NB4 (cell line): ENCODE measurements around the gene VSX2.

Experiments
- TF ChIP-seq, protein P1 (sequence below): IDR thresholded peaks from 2 replicates; pipeline ENCODE4 v1.6.1; 2011; ENCODE audit warnings: low read depth, low read length
- TF ChIP-seq, protein P2 (sequence below): IDR thresholded peaks from one replicate; pipeline ENCODE4 v1.5.1; 2012; ENCODE audit warnings: low read depth, low read length

DNA sequence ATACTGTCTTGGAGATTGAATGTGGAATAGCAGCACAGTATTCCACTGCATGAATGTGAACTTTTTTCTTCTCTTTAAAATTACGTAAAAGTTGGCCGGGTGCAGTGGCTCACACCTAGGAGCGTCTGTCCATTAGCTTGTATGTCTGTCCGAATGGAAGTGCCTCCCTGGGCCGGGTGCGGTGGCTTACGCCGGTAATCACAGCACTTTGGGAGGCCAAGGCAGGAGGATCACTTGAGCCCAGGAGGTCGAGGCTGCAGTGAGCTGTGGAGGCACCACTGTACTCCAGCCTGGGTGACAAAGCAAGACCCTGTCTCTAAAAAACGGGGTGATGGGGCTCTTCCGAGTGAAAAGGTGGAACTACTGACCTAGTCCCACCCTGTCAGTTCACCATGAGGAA, 22.6 kb upstream of the VSX2 start:
- TF ChIP-seq, protein P1, sequence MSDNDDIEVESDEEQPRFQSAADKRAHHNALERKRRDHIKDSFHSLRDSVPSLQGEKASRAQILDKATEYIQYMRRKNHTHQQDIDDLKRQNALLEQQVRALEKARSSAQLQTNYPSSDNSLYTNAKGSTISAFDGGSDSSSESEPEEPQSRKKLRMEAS, result no peak
- TF ChIP-seq, protein P2, sequence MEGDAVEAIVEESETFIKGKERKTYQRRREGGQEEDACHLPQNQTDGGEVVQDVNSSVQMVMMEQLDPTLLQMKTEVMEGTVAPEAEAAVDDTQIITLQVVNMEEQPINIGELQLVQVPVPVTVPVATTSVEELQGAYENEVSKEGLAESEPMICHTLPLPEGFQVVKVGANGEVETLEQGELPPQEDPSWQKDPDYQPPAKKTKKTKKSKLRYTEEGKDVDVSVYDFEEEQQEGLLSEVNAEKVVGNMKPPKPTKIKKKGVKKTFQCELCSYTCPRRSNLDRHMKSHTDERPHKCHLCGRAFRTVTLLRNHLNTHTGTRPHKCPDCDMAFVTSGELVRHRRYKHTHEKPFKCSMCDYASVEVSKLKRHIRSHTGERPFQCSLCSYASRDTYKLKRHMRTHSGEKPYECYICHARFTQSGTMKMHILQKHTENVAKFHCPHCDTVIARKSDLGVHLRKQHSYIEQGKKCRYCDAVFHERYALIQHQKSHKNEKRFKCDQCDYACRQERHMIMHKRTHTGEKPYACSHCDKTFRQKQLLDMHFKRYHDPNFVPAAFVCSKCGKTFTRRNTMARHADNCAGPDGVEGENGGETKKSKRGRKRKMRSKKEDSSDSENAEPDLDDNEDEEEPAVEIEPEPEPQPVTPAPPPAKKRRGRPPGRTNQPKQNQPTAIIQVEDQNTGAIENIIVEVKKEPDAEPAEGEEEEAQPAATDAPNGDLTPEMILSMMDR, result no peak
